ENCODE results near the gene BBC3. TPM values are rescaled to one million over a fixed set of nuclear protein-coding genes. Genes with fewer than 3 reads are reported as not detected.

Gene BBC3
- total RNA-seq, 1 donor from 2014 or later, result 12.6 TPM

- FAIRE-seq (no peak), DNase-seq (ENCODE audit: low read depth) (peak; percentile 45)
- Histone ChIP-seq H3K36me3 (ENCODE audit: control insufficient read depth, insufficient read depth, low read length) (peaks cover 5% of the 10 kb centered on the region), H3K27me3 (ENCODE audit: control insufficient read depth, insufficient read depth, low read length) (no peaks in the 10 kb centered on the region), H3K4me3 (ENCODE audit: low read depth, low read length) (no peak overlapping the region)
- no peak for TF ChIP-seq CTCF (IDR thresholded peaks at IDR 0.05; ENCODE audit: insufficient read depth, low read length, severe bottlenecking)
Observed at GRCh38 chr19:47190167-47190727, 40.8 kb downstream of the BBC3 start.

GRCh38 chr19:47188507-47189033 lies 42.4 kb downstream of the BBC3 start:
- H3K27me3 ChIP-seq (ENCODE audit: control insufficient read depth, insufficient read depth, low read length), result no peaks in the 10 kb centered on the region
- TF ChIP-seq CTCF (IDR thresholded peaks at IDR 0.05; ENCODE audit: insufficient read depth, low read length, severe bottlenecking), result no peak
- H3K4me3 ChIP-seq (ENCODE audit: low read depth, low read length), result no peak overlapping the region
- H3K36me3 ChIP-seq (ENCODE audit: control insufficient read depth, insufficient read depth, low read length), result peaks cover 5% of the 10 kb centered on the region
- no peak for DNase-seq (ENCODE audit: low read depth)
- FAIRE-seq, result peak; percentile 28

GRCh38 chr19:47187797-47188196 lies 43.2 kb downstream of the BBC3 start:
- TF ChIP-seq CTCF (IDR thresholded peaks at IDR 0.05; ENCODE audit: insufficient read depth, low read length, severe bottlenecking), result no peak
- Histone ChIP-seq H3K36me3 (ENCODE audit: control insufficient read depth, insufficient read depth, low read length) (peaks cover 5% of the 10 kb centered on the region), H3K27me3 (ENCODE audit: control insufficient read depth, insufficient read depth, low read length) (no peaks in the 10 kb centered on the region), H3K4me3 (ENCODE audit: low read depth, low read length) (no peak overlapping the region)
- FAIRE-seq (no peak), DNase-seq (ENCODE audit: low read depth) (no peak)

- TF ChIP-seq CTCF (IDR thresholded peaks at IDR 0.05; ENCODE audit: insufficient read depth, low read length, severe bottlenecking), result no peak
- Histone ChIP-seq H3K4me3 (ENCODE audit: low read depth, low read length) (no peak overlapping the region), H3K27me3 (ENCODE audit: control insufficient read depth, insufficient read depth, low read length) (no peaks in the 10 kb centered on the region), H3K36me3 (ENCODE audit: control insufficient read depth, insufficient read depth, low read length) (peaks cover 5% of the 10 kb centered on the region)
- FAIRE-seq, result no peak
- no peak for DNase-seq (ENCODE audit: low read depth)
Observed at GRCh38 chr19:47187335-47187655, 43.7 kb downstream of the BBC3 start.

GRCh38 chr19:47186446-47187334 lies 44.3 kb downstream of the BBC3 start:
- DNase-seq (ENCODE audit: low read depth), result no peak
- Histone ChIP-seq H3K36me3 (ENCODE audit: control insufficient read depth, insufficient read depth, low read length) (peaks cover 6% of the 10 kb centered on the region), H3K27me3 (ENCODE audit: control insufficient read depth, insufficient read depth, low read length) (no peaks in the 10 kb centered on the region), H3K4me3 (ENCODE audit: low read depth, low read length) (no peak overlapping the region)
- no peak for FAIRE-seq
- TF ChIP-seq CTCF (IDR thresholded peaks at IDR 0.05; ENCODE audit: insufficient read depth, low read length, severe bottlenecking), result no peak
